HG03045 (cell line): ENCODE results near the gene RBM6.
"Not testable (repeated sequence)": the region's sequence is repeated elsewhere in the genome, so short reads cannot be mapped to it uniquely, and the experiment has no call there.

Source experiments
- ATAC-seq: cut with Tn5 transposase; IDR thresholded peaks from one replicate; pipeline ENCODE4 v1.9.1; 2021; ENCODE audit warnings: mild to moderate bottlenecking, moderate library complexity; ENCODE audit not compliant: unreplicated experiment

The RBM6 gene

DNA sequence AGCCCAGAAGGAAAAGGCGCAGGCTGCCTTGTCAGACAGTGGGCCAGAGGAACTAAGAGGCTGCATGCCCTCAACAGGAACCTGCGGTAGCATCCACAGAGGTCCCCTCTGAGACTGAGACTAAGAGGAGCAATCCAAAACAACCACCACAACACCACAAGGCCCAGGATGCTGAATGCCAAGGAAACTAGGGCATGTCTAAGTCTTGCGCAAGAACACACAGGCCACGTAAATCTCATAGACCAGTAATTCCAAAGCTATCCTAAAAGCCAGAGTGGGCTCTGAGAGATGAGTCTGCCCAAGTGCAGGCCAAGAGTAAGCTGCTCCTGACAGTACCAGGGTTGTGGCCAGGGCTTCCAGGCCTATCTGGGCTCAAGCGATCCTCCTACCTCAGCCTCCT, 23.3 kb upstream of the RBM6 start:
- ATAC-seq, result no peak

DNA sequence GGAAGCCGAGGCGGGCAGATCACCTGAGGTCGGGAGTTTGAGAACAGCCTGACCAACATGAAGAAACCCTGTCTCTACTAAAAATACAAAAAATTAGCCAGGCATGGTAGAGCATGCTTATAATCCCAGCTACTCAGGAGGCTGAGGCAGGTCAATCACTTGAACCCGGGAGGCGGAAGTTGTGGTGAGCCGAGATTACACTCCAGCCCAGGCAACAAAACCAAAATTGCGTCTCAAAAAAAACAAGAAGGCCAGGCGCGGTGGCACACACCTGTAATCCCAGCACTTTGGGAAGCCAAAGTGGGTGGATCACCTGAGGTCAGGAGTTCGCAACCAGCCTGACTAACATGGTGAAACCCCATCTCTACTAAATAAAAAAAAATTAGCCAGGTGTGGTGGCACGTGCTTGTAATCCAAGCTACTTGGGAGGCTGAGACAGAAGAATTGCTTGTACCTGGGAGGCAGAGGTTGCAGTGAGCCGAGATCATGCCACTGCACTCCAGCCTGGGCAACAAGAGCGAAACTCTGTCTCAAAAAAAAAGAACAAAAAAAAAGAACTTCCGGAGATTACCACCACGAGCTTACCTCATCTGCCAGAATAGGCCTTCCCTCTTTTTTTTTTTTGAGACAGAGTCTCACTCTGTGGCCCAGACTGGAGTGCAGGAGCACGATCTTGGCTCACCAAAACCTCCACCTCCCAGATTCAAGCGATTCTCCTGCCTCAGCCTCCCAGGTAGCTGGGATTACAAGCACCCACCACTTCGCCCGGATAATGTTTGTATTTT, 22.0 kb upstream of the RBM6 start:
- not testable (repeated sequence) for ATAC-seq

DNA sequence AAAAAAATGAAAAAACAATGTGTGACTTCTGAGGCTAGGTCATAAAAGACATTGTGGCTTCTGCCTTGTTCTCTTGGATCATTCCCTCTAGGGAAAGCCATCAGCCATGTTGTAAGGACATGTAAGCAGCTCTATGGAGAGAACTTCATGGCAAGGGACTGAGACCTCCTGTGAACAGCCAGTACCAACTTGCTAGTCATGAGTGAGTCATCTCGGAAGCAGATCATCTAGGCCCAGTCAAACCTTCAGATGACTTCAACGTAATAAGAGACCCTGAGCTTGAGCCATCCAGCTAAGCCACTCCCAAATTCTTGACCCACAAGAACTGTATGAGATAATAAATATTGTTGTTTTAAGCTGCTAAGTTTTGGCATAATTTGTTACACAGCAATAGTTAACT, 15.3 kb upstream of the RBM6 start:
- no peak for ATAC-seq

DNA sequence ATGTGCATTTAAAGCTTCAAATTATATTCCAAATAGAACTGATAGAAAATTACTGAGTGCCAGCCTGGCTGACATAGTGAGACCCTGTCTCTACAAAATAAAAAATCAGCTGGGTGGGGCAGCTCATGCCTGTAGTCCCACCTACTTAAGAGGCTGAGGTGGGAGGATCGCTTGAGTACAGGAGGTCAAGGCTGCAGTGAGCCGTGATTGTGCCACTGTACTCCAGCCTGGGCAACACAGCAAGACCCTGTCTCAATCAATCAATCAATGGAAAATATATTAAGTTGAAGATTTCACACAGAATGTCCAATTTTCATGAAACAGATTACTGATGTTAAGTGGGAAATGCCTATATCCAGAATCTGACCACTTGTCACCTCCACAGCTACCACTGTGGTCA, 14.5 kb upstream of the RBM6 start:
- no peak for ATAC-seq

DNA sequence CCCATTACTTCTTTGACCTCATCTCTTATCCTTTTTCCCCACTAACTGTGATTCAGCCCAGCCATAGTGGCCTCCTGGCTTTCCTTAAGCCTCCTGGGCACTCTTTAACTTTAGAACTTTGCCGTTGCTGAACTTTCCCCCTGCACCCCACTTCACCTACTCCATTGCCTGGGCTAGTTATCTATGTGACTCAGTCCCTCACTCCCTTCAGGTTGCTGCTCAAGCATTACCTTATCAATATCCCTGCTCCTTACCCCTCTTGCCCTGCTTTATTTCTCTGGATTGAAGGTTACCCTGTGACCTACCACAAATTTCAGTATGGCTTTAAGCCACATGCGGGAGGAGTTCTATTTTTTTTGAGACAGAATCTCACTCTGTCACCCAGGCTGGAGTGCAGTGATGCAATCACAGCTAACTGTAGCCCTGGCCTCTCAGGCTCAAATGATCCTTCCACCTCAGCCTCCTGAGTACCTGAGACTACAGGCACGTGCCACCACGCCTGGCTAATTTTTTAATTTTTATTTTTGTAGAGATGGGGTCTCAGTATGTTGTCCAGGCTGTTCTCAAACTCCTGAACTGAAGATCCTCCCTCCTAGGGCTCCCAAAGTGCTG, 13.7 kb upstream of the RBM6 start:
- no peak for ATAC-seq

DNA sequence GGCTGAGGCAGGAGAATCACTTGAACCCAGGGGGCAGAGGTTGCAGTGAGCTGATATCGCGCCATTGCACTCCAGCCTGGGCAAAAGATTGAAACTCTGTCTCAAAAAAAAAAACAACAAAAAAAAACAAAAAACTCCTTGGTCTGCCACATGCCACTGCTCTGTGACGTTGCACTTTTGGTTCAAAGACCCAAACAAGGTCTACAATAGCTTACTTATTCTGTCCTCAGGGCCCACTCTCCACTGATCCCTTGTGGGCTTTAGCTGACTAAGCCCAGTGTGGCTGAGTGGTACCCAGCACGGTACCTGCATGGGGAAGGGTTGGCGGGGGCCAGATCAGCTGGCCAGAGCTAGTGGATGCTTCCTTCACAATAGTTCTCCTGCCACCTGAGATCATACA, 12.2 kb upstream of the RBM6 start:
- no peak for ATAC-seq

DNA sequence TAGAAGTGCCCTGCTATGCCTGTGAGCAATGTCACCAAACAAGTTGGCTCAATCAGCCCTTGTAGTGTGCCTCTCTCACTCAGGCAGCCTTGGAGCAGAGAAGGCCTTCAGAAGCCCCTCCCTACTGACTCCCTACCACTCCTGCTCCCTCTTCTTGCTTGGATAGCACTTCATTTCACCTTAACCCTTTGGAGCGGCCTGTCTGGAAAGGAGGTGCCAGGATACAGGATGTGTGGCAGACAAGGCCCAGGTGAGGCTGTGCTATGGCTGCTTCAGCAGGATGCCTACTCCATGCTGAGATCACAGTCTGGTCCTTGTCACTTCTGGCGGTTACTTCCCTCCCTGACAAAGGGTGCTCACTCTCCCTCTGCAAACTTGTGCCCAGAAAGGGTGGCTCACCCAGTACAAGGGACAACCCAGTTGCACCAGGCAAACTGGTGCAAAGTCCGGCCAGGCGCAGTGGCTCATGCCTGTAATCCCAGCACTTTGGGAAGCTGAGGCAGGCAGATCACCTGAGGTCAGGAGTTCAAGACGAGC, 11.4 kb upstream of the RBM6 start:
- ATAC-seq, result no peak

DNA sequence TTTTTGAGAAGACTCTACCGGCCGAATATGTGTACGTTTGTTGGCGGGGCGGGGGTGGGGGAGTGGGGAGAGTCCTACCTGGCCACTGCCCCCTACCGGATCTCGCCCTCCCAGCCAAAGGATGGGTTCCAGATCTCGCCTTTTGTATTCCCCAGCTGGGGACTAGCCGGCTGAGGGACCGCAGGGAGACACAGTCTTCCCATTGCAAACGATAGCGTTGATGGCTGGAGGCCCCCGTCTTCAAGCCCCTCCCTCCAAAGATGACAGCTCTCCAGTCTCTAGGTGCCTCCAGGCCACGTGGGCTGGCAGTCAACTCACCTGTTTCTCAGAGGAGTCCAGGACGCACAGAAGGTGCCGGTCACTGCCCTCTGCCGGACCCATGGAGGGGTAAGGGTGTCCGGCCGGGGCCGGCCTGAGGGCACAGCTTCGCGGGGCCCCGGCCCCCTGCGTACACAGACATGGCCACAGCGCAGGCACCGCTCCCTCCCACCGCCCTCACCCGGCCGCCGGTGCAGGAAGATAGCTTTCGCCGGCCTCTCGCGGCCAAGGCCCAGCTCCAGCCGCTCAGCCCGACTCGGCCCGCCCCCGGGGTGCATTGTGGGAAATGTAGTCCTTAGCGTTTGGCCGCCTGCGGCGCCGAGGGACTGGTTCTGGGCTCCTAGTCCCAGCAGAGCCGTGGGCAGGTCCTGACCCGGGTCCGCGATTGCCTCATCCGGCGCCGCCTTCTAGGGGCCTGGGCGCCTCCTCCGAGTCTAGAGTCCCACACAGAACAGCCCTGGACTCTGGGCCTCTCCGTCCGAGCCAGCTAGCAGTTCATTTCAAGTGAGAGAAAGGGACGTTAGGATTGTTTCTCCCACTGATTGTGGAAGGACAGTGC, 10.4 kb upstream of the RBM6 start, which contains the start of gene MON1A:
TSS of gene MON1A (minus strand) at position 521 of the 877 bp plus-strand sequence. CDS start 16,465 bp downstream, outside the sequence.
- ATAC-seq, result peak; percentile 86

DNA sequence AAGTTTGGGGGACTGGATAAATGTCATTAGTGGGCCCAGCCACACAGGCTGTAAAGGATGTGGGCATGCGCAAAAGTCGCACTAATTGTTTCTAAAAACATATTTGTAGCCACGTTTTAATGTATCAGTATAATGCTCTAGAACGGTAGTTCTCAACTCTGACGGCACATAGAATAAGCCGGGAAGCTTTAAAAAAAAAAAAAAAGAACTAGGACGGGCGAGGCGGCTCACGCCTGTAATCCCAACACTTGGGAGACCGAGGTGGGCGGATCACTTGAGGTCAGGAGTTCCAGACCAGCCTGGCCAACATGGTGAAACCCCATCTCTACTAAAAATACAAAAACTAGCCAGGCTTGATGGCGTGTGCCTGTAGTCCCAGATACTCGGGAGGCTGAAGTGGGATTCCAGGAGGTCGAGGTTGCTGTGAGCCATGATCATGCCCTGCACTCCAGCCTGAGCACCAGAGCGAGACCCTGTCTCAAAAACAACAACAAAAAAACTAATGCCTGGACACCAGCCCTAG, 9.7 kb upstream of the RBM6 start:
- ATAC-seq, result no peak

DNA sequence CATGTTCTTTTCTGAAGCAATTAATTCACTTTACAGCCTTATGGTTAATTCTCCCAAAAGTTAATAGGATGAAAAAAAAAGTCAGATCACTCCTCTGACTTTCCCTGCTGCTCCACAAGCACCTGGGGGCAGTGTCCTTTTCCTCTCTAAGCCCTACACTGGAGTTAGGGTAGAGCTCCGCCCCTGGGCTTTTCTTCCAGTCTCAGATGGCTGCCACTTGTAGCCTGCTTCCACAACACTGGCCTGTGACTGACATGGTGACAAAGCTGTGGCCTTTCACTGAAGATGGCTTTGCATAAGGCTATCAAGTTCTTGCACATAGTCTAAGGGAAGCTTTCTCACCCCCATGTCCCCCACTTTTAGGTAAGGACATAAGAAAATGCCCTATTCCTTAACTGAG, 9.0 kb upstream of the RBM6 start:
- no peak for ATAC-seq

DNA sequence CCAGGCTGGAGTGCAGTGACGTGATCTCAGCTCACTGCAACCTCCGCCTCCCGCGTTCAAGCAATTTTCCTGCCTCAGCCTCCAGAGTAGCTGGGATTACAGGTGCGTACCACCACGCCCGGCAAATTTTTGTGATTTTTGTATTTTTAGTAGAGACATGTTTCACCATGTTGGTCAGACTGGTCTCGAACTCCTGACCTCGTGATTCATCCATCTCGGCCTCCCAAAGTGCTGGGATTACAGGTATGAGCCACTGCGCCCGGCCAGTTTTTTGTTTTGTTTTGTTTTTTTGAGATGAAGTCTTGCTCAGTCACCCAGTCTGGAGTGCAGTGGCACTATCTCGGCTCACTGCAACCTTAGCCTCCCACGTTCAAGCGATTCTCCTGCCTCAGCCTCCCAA, 7.7 kb upstream of the RBM6 start:
- not testable (repeated sequence) for ATAC-seq

DNA sequence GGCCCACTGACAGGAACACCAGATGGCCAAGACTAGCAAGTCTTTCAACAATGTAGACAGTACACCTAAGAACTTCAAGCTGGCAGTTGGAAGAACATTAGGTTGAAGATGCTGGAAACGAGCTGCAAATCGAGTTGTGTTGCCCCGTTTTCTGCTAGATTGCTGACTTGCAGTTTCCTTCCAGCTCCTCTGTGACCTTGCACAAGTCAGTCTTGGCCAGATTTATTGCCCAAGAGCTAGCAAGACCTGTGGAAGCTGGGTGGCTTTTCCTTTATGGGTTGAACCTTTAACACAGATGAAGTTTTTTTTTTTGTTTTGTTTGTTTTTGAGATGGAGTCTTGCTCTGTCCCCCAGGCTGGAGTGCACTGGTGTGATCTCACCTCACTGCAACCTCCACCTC, 2.9 kb upstream of the RBM6 start:
- ATAC-seq, result no peak

DNA sequence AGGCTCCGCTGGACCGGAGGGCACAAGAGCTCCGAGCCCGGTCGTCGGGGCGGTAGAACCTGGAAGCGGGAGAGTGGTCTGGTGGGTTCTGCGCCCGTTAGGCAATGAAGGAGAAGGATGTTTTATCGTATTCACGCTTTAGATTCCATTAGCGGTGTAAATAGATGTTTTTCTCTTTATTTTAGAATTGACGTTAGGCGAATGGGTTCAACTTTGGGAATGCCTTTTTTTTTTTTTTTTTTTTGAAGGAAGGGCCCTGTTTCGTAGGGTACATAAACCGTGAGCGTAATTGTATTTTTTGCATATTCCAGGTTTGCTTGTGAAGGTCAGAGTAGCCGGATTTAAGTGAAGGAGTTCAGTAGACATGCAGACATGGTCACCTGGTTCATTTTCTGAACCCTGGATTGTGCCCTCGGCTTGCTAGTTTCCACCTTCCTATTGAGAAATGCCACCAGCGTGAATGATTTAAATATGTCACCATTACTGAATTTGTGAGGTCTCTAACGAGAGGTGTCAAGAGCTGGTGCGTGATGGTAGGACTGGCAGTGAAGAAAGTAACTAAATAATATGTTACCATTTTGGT, 808 bp downstream of the RBM6 start:
- no peak for ATAC-seq

DNA sequence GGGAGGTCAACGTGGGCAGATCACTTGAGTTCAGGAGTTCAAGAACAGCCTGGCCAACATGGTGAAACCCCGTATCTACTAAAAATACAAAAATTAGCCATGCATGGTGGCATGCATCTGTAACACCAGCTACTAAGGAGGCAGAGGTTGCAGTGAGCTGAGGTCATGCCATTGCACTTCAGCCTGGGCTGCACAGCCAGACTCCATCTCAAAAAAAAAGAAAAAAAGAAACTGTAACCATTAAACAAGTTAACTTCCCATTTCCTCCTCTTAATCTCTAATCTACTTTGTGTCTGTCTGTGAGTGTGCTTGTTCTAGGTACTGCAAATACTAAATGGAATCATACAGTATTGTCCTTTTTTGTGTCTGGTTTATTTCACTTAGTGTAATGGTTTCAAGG, 2.7 kb downstream of the RBM6 start:
- no peak for ATAC-seq

DNA sequence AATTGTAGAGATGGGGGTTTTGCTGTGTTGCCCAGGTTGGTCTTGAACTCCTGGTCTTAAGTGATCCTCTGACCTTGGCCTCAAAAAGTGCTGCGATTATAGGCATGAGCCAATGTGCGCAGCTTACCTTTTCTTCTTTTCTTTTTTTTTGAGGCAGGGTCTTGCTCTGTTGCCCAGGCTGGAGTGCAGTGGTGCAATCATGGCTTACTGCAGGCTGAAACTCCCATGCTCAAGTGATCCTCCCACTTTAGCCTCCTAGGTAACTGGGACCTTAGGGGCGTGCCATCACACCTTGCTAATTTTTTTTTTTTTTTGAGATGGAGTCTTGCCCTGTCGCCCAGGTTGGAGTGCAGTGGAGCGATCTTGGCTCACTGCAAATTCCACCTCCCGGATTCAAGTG, 13.0 kb downstream of the RBM6 start:
- ATAC-seq, result no peak

DNA sequence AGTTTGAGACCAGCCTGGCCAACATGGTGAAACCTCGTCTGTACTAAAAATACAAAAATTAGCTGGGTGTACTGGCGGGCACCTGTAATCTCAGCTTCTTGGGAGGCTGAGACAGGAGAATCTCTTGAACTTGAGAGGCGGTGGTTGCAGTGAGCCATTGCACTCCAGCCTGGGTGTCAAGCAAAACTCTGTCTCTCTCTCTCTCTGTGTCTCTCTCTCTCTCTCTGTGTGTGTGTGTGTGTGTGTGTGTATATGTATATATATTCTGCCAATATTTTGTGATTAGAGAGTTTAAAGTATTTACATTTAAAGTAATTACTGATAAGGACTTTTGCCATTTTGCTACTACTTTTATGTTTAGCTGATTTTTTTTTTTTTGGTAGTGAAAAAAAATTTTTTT, 15.7 kb downstream of the RBM6 start:
- no peak for ATAC-seq

DNA sequence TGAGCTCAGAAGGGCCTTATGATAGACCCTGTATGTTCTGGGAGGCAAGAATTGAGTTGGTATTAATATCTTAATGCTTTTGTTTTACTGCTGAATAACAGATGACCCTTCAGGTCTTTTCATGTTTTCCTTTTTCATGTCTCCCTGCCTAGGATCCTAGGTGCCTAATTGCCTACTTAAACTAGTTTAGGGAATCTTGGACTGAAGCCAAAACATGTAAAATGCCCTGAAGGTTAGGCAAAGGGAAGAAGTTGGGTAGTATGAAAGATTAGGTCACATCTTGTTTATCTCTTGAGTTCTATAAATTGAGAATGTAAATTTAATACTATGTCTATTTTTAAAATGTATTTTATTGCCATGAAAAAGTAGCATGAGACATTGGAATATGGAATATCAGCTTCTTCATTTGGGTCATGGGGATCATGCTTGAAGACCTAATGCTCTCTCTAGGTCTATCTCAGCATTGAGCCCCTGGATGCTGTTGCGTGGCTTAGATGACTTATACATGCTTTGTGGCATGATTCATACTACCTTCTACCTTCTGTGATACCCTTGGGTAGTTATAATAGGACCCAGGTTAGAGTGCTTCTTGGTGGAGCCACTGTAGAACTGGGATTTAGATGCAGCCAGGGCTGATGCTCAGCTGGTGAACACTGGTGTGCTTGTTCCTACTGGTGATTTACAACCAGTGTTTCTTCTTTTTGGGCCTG, 26.4 kb downstream of the RBM6 start:
- no peak for ATAC-seq

DNA sequence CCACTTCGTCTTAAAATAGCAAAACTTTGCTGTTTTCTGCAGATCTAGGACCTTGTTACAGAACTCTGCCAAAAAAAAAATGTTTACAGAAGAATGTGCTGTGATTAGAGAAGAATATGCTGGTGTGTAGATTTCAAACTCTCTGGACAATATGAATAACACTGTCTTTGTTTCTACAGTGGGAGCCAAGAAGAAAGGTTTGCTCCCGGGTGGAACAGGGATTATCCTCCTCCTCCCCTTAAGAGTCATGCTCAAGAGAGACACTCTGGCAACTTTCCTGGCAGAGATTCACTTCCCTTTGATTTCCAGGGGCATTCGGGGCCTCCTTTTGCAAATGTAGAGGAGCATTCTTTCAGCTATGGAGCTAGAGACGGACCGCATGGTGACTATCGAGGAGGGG, 27.3 kb downstream of the RBM6 start:
- no peak for ATAC-seq

DNA sequence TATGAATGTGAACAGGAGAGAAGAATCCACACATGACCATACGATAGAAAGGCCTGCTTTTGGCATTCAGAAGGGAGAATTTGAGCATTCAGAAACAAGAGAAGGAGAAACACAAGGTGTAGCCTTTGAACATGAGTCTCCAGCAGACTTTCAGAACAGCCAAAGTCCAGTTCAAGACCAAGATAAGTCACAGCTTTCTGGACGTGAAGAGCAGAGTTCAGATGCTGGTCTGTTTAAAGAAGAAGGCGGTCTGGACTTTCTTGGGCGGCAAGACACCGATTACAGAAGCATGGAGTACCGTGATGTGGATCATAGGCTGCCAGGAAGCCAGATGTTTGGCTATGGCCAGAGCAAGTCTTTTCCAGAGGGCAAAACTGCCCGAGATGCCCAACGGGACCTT, 28.4 kb downstream of the RBM6 start:
- no peak for ATAC-seq

DNA sequence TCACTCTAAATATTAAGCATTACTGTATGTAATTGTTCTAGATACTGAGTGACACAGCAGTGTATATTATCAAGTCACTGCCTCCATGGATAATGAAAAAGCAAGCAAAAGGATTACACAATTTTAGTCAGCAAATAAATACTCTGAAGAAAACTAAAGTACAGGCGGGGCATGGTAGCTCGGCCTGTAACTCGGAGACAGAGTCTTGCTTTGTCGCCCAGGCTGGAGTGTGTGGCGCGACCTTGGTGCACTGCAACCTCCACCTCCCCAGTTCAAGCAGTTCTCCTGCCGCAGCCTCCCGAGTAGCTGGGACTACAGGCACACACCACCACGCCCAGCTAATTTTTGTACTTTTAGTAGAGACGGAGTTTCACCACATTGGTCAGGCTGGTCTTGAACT, 32.7 kb downstream of the RBM6 start:
- ATAC-seq, result no peak
